Right lobe of liver (tissue), 4 donors: ENCODE data around the gene IFNL3.

Experiments
- CTCF ChIP-seq, 4 donors: fragments of 200-600 bp in 3 of 4; fragments of 450-650 bp in 1 of 4; IDR thresholded peaks; one replicate each; pipeline versions ENCODE4 v1.5.1 to v1.8.0; 2016 to 2022; ENCODE audit warnings: antibody characterized with exemption in 4 of 4, mild to moderate bottlenecking in 2 of 4
- POLR2A ChIP-seq: fragments of 450-650 bp; IDR thresholded peaks from one replicate; pipeline ENCODE4 v1.6.1; 2017; ENCODE audit warnings: antibody characterized with exemption, mild to moderate bottlenecking
- donor health status: DM: no; HTN: no; CAD: no.
- donor health status: DM: no; HTN: no; CAD: no.
- donor health status: DM: no; HTN: yes; CAD: no.

DNA sequence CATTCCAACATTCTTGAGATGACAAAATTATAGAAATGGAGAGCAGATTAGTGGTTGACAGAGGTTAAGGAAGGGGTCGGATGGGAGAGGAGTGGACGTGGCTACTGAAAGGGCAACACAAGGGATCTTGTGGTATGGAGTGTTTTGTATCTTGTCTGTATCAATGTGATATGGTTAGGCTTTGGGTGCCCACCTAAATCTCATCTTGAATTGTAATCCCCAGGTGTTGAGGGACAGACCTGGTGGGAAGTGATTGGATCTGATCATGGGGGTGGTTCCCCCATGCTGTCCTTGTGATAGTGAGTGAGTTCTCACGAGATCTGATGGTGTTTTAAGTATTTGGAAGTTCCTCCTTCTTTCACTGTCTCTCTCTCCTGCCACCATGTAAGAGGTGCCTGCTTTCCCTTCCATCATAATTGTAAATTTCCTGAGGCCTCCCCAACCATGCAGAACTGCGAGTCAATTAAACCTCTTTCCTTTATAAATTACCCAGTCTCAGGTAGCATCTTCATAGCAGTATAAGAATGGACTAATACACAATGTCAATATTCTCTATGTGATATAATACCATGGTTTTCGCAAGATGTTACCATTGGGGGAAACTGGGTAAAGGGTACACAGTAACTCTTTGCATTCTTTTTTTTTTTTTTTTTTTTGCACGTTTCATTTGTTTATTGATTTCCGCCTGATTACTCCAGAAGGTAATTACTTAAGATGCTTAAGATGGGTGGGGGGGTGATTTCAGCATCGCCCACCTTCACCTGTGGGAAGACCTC, 8.8 kb upstream of the IFNL3 start:
- no peak for TF ChIP-seq CTCF (IDR thresholded peaks at IDR 0.05)
- no peak for TF ChIP-seq POLR2A
